HG03442 (cell line): Measurements from ENCODE around the gene HAT1.
"Not testable (repeated sequence)": the region's sequence is repeated elsewhere in the genome, so short reads cannot be mapped to it uniquely, and the experiment has no call there.

Experiments used
- ATAC-seq: cut with Tn5 transposase; IDR thresholded peaks from one replicate; pipeline ENCODE4 v1.9.1; 2021; ENCODE audit warnings: mild to moderate bottlenecking, moderate library complexity; ENCODE audit not compliant: unreplicated experiment

The HAT1 gene

DNA sequence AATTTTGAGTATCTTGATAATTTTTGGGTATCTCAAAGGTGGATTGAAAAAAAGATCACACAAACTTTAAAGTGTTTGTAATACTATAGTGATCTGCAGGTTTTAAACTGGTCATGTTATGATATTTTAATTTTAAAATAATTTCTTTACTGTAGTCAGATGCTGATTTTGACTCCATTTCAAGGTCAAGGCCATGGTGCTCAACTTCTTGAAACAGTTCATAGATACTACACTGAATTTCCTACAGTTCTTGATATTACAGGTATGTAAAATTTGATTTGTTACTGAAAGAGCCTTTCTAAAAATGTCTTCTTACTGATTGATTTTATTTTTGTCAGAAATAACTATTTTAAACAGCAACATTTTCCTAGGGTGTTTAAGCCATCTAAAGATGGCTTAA, 44.4 kb downstream of the HAT1 start:
- no peak for ATAC-seq

DNA sequence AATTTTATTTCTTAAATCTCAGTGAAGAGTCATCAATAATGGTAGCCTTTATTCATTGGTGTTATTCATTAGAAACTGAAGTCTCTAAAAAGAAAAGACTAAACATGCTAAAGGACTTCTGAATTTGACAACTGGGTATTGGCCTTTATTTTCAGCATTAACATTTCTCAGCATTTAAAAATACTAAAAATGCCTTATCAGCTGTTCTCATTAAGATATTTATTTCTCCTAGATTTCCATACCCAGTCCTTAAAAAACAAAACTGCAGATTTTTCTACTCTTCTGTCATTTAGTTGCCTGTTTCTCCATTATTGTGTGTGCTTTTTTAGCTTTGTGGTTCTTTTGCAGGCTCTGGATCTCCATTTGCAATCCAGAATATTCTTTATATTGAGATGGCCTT, 46.2 kb downstream of the HAT1 start:
- no peak for ATAC-seq

DNA sequence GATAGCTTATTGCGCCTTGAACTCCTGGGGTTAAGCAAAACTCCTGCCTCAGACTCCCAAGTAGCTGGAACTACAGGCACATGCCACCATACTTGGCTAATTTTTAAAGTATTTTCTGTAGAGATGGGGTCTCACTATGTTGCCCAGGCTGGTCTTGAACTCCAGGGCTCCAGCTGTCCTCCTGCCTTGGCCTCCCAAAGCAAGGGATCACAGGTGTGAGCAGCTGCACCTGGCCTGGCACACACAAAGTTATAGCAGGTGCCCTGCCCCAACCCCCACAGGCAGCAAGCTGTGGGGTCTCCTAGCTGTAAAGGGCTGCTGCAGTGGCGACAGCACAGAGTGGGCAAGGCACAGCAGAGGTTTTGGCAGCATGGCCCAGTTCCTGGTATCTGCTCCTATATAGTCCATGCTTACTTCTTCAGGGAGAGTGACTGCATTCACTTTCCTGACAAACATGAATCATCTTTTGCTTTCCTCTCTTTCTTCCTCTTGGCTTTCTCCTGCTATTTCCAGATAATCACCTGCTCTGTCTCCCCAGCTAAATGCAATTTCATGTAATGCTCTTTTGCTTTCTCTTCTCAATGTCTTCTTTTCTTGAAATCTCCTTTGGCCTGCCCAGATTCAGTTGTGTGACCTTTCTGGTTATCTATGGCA, 50.2 kb downstream of the HAT1 start:
- ATAC-seq, result no peak

DNA sequence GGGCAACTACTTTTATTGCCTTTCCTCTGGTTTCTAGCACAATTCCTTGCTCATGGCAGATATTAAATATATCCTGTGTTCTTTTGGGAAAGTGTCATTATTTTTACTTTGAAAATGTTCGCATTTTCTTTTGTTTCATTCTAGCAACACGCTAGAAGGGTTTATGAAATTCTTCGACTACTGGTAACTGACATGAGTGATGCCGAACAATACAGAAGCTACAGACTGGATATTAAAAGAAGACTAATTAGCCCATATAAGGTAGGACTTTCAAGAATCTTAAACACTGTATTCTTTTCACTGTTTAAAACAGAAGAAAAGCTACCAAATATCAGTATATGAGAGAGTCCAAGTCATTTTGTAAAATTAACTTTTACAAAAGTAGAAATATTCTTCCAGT, 56.8 kb downstream of the HAT1 start:
- no peak for ATAC-seq

DNA sequence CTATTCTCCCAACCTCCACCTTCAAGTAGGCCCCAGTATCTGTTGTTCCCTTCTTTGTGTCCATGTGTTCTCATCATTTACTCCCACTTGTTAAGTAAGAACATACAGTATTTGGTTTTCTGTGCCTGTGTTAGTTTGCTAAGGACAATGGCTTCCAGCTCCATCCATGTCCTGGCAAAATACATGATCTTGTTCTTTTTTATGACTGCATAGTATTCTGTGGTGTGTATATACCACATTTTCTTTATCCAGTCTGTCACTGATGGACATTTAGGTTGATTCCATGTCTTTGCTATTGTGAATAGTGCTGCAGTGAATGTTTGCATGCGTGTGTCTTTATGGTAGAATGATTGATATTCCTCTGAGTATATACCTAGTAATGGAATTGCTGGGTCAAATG, 61.7 kb downstream of the HAT1 start:
- ATAC-seq, result not testable (repeated sequence)

DNA sequence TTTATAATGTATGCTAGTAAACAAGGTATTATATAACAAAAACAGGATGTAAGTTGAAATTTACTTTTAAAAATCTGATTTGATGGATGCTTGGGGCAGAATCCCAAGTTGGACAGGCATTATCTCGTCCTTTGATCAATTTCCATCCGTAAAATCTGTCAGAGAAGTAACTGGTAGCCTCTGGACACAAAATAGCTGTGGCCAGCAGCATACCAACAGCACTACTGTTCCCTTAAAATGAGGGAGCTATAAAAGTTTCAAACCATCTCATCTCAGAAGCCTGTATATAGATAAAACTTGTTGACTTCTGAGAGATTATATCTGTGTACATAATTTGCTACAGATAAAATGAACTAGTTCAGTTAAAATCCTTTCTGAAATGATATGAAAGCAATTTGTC, 62.8 kb downstream of the HAT1 start:
- ATAC-seq, result no peak

DNA sequence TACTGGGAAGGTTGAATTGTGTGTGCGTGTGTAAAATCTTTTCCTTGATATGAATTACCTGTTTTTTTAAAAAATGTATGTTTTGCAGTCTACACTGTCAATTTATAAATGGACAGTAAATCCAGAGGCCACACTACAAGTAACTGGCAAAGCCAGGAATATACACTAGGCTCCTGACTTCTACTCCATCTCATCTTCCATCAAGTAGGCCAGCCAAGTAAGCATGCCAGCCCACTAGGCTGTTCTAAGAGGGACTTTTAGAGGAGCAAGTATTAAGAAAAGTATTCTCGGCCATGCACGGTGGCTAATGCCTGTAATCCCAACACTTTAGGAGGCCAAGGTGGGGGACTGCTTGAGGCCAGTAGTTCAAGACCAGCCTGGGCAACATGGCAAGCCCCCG, 64.5 kb downstream of the HAT1 start:
- no peak for ATAC-seq

DNA sequence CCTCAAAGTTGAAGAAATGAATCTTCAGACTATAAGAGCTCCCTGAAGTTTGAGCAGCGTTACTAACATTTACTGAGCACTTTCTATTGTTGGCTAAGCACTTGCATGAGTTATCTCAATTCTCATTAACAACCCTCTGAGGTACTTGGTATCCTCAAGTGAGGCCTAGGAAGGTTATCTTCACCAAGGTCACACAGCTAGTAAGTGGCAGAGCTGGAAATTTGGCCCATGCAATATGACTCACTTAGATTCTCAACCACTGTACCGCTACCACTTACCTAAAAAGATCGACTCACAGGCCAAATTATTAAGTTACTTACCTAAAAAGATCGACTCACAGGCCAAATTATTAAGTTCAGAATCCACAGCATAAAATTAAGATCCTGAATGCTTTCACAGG, 68.8 kb downstream of the HAT1 start:
- no peak for ATAC-seq

DNA sequence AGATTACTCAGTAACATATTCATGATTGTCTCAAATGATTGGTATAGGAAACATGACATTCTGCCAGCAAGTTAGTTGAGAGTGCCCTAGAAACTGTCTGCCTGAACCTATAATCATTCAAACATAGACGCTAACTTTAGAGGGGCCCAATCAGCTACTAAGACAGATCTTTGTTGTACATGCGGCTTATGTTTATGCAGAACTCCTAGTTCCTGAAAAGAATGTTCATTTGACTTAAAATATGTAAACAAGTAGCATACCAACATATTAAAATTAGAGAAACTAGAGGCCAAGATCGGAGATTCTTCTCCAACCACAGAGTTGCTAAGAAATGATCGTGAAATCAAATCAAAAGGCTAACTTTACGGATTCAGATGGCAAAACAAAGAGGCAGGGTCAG, 73.3 kb downstream of the HAT1 start:
- ATAC-seq, result no peak

DNA sequence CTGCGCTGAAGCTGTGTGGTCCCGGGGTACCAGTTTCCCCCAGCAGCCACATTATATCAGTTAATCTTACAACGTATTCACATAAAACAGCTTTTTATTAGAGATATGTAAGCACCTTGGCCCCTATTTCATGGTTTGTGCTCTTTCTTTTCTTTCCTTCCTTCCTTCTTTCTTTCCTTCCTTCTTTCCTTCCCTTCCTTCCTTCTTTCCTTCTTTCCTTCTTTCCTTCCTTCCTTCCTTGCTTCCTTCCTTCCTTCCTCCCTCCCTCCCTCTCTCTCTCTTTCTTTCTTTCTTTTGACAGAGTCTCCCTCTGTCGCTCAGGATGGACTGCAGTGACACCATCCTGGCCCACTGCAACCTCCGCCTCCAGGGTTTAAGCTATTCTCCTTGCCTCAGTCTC, 73.8 kb downstream of the HAT1 start:
- no peak for ATAC-seq

DNA sequence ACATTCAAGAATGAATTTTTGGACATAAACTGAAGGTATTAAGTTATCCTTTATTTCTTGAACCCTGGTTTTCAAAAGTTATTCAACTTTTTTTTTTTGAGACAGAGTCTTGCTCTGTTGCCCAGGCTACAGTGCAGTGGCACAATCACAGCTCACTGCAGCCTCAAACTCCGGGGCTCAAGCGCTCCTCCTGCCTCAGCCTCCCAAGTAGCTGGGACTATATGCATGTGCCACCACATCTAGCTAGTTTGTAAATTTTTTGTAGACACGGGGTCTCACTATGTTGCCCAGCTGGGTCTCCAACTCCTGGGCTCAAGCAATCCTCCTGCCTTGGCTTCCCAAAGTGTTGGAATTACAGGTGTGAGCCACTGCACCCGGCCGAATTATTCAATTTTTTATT, 74.8 kb downstream of the HAT1 start:
- not testable (repeated sequence) for ATAC-seq

DNA sequence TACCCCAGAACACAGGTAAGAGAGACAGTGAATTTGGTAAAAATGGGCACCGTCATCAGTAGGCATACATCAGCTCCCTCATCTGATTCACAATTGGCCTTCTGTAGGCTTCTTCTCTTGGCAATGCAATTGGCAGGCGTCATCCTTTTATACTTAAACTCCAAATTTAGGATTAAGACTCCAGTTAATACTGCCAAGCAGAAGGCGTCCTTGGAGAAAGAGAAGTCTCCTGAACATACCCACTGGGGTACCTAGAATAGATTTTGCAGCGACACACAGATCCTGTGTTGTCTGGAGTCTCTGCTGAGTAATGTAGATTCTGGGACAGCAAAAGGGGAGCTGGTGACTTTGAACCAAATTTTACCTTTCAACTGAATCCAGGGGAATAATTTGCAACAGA, 76.9 kb downstream of the HAT1 start:
- ATAC-seq, result no peak

DNA sequence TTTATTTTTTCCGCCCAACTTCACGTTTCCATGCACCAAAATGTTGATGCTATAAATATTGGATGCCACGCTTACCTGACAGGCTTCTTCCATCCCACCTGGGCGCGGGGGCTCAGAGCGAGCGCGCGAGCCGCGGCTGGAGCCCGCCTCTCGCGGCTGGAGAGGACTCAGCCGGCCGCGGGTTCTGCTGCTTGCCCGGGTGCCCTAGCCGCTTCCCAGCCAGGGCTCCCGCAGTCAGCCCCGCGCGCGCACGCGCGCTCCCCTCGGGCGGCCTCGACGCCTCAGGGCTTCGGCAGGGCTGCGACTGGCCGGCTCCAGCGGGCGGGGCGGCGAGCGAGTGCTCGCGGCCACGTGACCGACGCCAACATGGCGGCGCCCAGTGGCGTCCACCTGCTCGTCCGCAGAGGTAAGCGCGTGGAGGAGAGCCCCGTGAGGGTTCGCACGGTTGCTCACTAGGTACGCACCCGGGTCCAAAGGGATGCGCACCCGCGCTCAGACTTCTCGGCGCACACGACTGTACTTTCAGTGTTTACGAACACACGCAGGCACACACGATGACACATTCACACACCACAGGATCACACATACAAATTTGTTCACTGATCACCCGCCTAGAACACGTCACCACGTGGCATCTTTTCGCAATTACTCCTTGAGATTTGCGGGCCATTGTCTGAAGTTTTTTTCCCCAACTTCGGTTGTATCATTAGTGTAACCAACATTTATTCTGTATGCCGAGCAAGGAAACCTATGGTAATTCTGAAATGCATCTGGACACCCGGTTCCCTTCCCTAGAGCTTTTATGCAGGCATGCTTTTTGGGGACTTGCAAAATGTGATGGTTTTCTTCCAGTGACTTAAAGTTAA, 77.6 kb downstream of the HAT1 start, which contains the start of gene METAP1D:
Gene METAP1D, plus strand, starts transcription at position 350 of the 866 bp plus-strand sequence. Its CDS starts 17 bp downstream, at position 367.
- peak; percentile 97 for ATAC-seq

DNA sequence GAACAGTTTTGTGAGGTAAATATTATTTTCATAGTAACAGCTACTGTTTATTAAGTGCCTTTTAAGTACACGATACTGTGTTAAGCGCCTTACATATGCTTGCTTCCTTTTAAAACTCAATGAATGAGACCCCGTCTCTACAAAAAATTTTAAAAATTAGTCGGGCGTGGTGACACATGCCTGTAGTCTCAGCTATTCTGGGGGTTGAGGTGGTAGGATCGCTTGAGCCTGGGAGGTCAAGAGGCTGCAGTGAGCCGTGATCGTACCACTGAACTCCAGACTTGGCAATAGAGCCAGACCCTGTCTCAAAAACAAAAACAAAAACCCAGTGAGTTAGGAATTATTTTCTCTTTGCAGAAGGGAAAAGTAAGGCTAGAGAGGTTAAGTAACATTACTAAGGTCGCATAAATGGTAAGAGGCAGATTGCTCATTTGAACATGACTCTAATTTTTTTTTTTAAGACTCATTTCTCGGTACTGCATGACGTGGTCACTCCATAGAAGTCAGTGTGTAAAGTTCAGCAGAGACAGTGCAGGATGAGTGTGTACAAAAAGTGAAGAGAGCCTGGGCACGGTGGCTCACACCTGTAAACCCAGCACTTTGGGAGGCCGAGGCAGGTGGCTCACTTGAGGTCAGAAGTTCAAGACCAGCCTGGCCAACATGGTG, 78.6 kb downstream of the HAT1 start:
- no peak for ATAC-seq

DNA sequence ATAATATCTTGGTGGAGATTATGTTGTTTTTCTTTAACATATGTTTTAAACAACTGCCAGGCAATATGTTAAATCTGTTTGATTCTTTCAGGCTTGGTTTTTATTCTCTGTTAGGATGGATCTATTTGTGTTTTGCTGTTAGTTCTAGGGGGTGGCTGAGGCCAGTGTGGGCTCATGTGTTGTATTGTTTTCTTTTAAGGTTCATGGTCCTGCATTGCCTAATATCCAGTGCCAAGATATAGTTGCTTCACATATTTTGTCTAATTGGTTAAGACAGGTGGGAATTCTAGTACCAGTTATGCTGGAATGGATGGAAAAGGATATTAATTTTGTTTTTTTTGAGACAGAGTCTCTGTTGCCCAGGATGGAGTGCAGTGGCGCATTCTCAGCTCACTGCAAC, 85.1 kb downstream of the HAT1 start:
- no peak for ATAC-seq

DNA sequence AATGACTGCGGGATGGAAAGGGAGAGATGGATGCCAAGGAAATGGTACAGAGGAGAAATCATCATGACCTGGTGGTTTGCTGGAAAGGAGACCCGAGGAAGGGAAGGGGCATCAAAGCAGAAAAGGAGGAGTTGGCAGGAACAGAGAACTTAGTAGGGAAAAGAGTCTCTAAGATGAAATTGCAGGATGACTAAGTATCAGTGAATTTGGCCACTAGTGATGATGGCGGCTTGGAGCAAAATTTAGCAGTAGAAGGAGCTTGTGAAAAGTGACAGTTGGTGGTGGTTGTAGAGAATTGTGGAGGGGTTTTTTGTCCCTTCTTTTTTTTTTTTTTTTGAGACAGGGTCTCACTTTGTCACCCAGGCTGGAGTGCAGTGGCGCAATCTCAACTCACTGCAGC, 87.6 kb downstream of the HAT1 start:
- no peak for ATAC-seq

DNA sequence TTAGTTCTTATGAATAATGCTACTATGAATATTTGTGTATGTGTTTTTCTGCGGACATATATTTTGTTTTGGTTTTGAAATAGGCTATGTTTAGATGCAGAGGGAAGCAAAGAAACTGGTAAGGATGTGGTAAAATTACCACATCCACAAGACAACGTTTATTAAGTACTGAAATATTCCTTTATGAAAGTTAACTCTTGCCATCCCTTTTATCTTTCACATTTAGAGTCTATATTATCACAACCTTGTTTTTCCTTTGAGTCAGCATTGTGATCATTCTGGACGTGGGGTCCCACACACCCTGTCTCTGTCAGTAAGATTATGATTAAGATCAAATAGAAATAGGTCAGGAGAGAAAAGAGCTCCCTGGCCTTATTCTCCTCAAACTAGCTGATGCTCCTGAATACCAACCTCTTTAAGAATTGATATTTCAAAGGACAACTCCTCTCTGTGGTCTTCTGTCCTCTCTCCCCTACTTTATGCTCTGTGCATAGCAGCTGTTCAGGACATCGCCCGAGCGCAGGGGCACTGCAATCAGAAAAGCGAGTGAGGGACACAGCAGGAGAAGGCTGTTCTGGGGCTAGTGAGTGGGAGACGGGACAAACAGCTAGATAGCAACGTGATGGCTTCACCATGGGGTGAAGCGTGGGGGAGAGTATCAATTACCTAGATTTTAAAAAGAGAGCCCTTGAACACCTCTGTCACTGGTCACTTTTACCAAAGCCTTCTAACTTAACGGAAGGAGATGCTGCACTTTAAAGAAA, 89.7 kb downstream of the HAT1 start:
- no peak for ATAC-seq

DNA sequence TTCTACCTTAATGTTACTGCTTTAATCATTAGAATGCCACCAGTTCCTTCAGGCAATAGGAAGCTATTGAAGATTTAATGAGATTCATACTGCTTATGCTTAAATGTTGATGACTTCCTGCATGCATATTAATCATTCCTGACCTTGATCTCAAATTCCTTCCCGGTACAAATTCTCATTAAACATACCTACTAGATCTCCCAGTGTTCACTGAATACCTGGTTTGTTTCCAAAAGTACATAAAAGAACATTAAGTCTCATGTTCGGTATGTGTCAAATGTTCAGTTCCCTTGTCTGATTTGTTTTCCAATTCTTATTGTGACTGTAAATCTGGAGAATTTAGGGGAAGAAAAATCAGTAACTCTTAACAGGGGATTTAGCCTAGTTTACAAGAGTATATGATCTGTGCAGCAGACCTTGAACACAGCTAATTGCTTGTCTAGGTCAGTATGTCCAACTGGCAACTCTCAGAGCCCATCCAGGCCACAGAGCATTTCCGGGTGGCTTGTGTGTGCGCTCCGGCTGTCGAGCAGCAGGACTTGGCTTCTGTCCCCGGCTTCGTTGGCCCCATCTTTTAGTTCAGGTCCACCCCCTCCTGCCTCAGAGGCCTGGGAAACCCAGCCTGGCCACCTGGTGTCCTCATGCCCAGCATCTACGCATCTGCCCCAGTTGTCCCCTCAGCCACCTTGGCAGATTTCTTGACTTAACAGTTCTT, 90.6 kb downstream of the HAT1 start:
- ATAC-seq, result no peak

DNA sequence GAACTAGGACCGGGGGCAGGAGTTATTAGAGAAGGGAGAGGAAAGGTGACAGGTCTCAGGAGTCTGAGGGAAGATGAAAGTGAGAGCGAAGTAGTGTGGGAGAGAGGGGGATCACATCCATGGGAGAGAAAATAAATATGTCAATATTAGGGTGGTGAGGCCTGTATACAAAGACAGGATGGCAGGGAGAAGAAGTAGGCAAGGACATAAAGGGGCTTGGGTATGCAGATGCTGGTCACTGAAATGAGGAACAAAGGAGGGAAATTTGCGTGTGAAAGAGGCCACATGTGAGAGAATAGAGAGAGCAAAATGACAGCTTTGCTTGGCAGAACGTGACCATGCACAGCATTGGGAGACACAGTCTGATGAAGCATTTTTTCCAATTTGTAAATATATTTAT, 91.1 kb downstream of the HAT1 start:
- ATAC-seq, result peak; percentile 70
